B cell (primary cell): ENCODE data around the gene UBR2. TPM values are rescaled to one million over a fixed set of nuclear protein-coding genes. Genes with fewer than 3 reads are reported as not detected.

Experiments used
- ATAC-seq: fragments of 200-7000 bp; cut with Tn5 transposase; one replicate; pipeline ENCODE4 v1.10.0; 2021; ENCODE audit warnings: low read depth, mild to moderate bottlenecking, moderate number of reproducible peaks, moderate library complexity
- CTCF ChIA-PET: fragments of 350-600 bp; sonication (Branson Sonifier 250); formaldehyde crosslinking; loops from one replicate; lab custom pipeline; 2021; ENCODE audit warnings: antibody characterized with exemption, inconsistent platforms; lab: Charles Lee
- POLR2A ChIA-PET: fragments of 350-600 bp; sonication (Branson Sonifier 250); formaldehyde crosslinking; loops from one replicate; lab custom pipeline; 2021; ENCODE audit warnings: antibody characterized with exemption; lab: Charles Lee
- DNase-seq: peaks from one replicate; pipeline ENCODE4 v3.0.0; 2013
- H2AFZ ChIP-seq: 2 replicates; pipeline ENCODE4 v1.6.1; 2012; ENCODE audit warnings: mild to moderate bottlenecking, low read depth, low read length; ENCODE audit not compliant: insufficient read depth, poor library complexity, severe bottlenecking
- H3K27ac ChIP-seq, 2 donors: 1 replicate in 1 of 2; 2 replicates in 1 of 2; pipeline ENCODE4 v1.5.1; 2012 to 2013; ENCODE audit warnings: low read length in 2 of 2, mild to moderate bottlenecking in 2 of 2, moderate library complexity in 1 of 2
- H3K27me3 ChIP-seq, 4 experiments: fragments of 200-600 bp in 1 of 4; sonication (generic) in 1 of 4; replicated peaks in 1 of 4; 1 replicate in 2 of 4; 2 replicates in 2 of 4; pipeline versions ENCODE4 v1.6.1 to v1.7.0; 2013 to 2016; ENCODE audit warnings: low read length in 3 of 4, mild to moderate bottlenecking in 2 of 4, mixed read lengths in 1 of 4, moderate library complexity in 1 of 4; ENCODE audit not compliant: insufficient read depth in 4 of 4, control insufficient read depth in 3 of 4; ENCODE audit errors: control extremely low read depth in 1 of 4
- H3K36me3 ChIP-seq, 2 experiments: replicated peaks in 1 of 2; 1 replicate in 1 of 2; 2 replicates in 1 of 2; pipeline versions ENCODE4 v1.6.1 to v1.7.1; 2013; ENCODE audit warnings: low read length in 1 of 2; ENCODE audit not compliant: insufficient read depth in 2 of 2, control insufficient read depth in 1 of 2; ENCODE audit errors: control extremely low read depth in 1 of 2, extremely low read depth in 1 of 2
- H3K4me1 ChIP-seq, 2 donors: fragments of 200-600 bp in 1 of 2; sonication (generic) in 1 of 2; 1 replicate in 1 of 2; 2 replicates in 1 of 2; pipeline versions ENCODE4 v1.5.1 to v1.6.1; 2013 to 2017; ENCODE audit warnings: low read length in 2 of 2; ENCODE audit not compliant: control insufficient read depth in 2 of 2, insufficient read depth in 2 of 2
- H3K4me2 ChIP-seq: replicated peaks from 2 replicates; pipeline ENCODE3; 2012; ENCODE audit warnings: mild to moderate bottlenecking, low read depth, low read length; ENCODE audit not compliant: poor library complexity, severe bottlenecking
- H3K4me3 ChIP-seq, 5 experiments: fragments of 200-600 bp in 1 of 5; sonication (generic) in 1 of 5; 1 replicate in 3 of 5; 2 replicates in 2 of 5; pipeline versions ENCODE4 v1.5.1 to v1.7.0; 2011 to 2016; ENCODE audit warnings: low read length in 4 of 5, mild to moderate bottlenecking in 4 of 5, low read depth in 2 of 5, control low read depth in 1 of 5, moderate library complexity in 1 of 5; ENCODE audit not compliant: insufficient read depth in 1 of 5; ENCODE audit errors: control extremely low read depth in 1 of 5, extremely low read depth in 1 of 5
- H3K79me2 ChIP-seq: fragments of 200-600 bp; sonication (generic); one replicate; pipeline ENCODE4 v1.6.0; 2016; ENCODE audit warnings: low read length; ENCODE audit not compliant: control insufficient read depth, insufficient read depth
- H3K9ac ChIP-seq: fragments of 200-600 bp; sonication (generic); 2 replicates; pipeline ENCODE4 v1.6.1; 2017; ENCODE audit warnings: mild to moderate bottlenecking, low read length, moderate library complexity
- H3K9me3 ChIP-seq, 3 donors: one replicate each; pipeline versions ENCODE4 v1.6.1 to v1.7.1; 2013; ENCODE audit warnings: low read length in 2 of 3; ENCODE audit not compliant: control insufficient read depth in 2 of 3, insufficient read depth in 1 of 3; ENCODE audit errors: control extremely low read depth in 1 of 3
- H4K20me1 ChIP-seq: 2 replicates; pipeline ENCODE4 v1.6.0; 2012; ENCODE audit warnings: mild to moderate bottlenecking, low read length; ENCODE audit not compliant: insufficient read depth, control insufficient read depth, poor library complexity, severe bottlenecking
- H3K27ac Mint-ChIP-seq: one replicate; pipeline ENCODE4 v1.8.0; 2021; ENCODE audit warnings: mixed read lengths
- H3K27me3 Mint-ChIP-seq: one replicate; pipeline ENCODE4 v1.8.0; 2021; ENCODE audit warnings: mixed read lengths
- H3K4me1 Mint-ChIP-seq: one replicate; pipeline ENCODE4 v1.8.0; 2021; ENCODE audit warnings: mixed read lengths
- H3K4me3 Mint-ChIP-seq: one replicate; pipeline ENCODE4 v1.8.0; 2021; ENCODE audit warnings: mixed read lengths
- H3K9me3 Mint-ChIP-seq: one replicate; pipeline ENCODE4 v1.8.0; 2022; ENCODE audit warnings: mixed read lengths; ENCODE audit not compliant: insufficient read depth
- EZH2 ChIP-seq: IDR thresholded peaks from 2 replicates; pipeline ENCODE4 v1.6.1; 2012; ENCODE audit warnings: borderline replicate concordance, low read depth, mild to moderate bottlenecking, moderate library complexity, low read length; ENCODE audit not compliant: insufficient read depth, poor library complexity, severe bottlenecking
- WGBS: methylation state at CpG from one replicate; pipeline ENCODE4 v1.1.5; 2013; ENCODE audit warnings: missing lambda C conversion rate; ENCODE audit not compliant: insufficient coverage; 5-methylcytosine and 5-hydroxymethylcytosine counted together
- intact Hi-C: fragments of 100-400 bp; cut with micrococcal nuclease; formaldehyde crosslinking; loops from one replicate; pipeline ENCODE4 v1.10.0; 2022
- polyA plus RNA-seq: library from polyadenylated mRNA; depleted of rRNA; stranded (reverse); fragments of >200 nt; gene quantifications from 2 replicates; pipeline ENCODE4 v1.2.3, GENCODE V29; 2012
- total RNA-seq, 2 donors: library from RNA; stranded (reverse); fragments of 120-200 nt in 1 of 2; gene quantifications; 1 replicate in 1 of 2; 2 replicates in 1 of 2; pipeline versions ENCODE4 v1.2.3 to v1.2.4, GENCODE V29; 2013 to 2022
- TF ChIP-seq, protein P1 (sequence below): fragments of 200-600 bp; IDR thresholded peaks from one replicate; pipeline ENCODE4 v1.8.0; 2022; ENCODE audit warnings: antibody characterized with exemption, mild to moderate bottlenecking

The UBR2 gene
- total and polyA plus RNA-seq, 2 donors (not counting 1 experiment from before 2014, with no cell fraction given): 9.7 to 56.2 TPM

GRCh38 chr6:42598300-42598699 lies 34.5 kb downstream of the UBR2 start:
- Histone ChIP-seq H3K4me1 (no peaks in the 10 kb centered on the region), H3K4me2 (no peak overlapping the region), H3K4me3 (no peak overlapping the region), H3K27ac (no peak overlapping the region), H3K79me2 (peaks cover 64% of the 10 kb centered on the region), H3K9ac (no peak overlapping the region), H3K36me3 (peaks cover 5 to 41% of the 10 kb centered on the region in 2 experiments), H3K27me3 (no peaks in the 10 kb centered on the region), H2AFZ (no peak overlapping the region), H3K9me3 (no peaks in the 10 kb centered on the region), H4K20me1 (peaks cover 38% of the 10 kb centered on the region)
- H3K27ac Mint-ChIP-seq: no peak overlapping the region
- no CpG with 5 or more reads among the region's 2 CpGs for WGBS
- ChIA-PET POLR2A (interaction anchor here (0.7 kb wide), 1 partner anchor 587 kb away, joined by 3 read pairs; no protein-coding TSS in a partner anchor), CTCF (no interaction called here)
- ATAC-seq (no peak), DNase-seq (no peak)
- intact Hi-C loops: no loop called here
- no peak overlapping the region for H3K4me3 Mint-ChIP-seq
- peaks cover 4% of the 10 kb centered on the region for H3K4me1 Mint-ChIP-seq
- no peak for TF ChIP-seq EZH2
- TF ChIP-seq, protein P1, sequence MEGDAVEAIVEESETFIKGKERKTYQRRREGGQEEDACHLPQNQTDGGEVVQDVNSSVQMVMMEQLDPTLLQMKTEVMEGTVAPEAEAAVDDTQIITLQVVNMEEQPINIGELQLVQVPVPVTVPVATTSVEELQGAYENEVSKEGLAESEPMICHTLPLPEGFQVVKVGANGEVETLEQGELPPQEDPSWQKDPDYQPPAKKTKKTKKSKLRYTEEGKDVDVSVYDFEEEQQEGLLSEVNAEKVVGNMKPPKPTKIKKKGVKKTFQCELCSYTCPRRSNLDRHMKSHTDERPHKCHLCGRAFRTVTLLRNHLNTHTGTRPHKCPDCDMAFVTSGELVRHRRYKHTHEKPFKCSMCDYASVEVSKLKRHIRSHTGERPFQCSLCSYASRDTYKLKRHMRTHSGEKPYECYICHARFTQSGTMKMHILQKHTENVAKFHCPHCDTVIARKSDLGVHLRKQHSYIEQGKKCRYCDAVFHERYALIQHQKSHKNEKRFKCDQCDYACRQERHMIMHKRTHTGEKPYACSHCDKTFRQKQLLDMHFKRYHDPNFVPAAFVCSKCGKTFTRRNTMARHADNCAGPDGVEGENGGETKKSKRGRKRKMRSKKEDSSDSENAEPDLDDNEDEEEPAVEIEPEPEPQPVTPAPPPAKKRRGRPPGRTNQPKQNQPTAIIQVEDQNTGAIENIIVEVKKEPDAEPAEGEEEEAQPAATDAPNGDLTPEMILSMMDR: no peak
- no peaks in the 10 kb centered on the region for H3K27me3 Mint-ChIP-seq
- no peaks in the 10 kb centered on the region for H3K9me3 Mint-ChIP-seq

DNA sequence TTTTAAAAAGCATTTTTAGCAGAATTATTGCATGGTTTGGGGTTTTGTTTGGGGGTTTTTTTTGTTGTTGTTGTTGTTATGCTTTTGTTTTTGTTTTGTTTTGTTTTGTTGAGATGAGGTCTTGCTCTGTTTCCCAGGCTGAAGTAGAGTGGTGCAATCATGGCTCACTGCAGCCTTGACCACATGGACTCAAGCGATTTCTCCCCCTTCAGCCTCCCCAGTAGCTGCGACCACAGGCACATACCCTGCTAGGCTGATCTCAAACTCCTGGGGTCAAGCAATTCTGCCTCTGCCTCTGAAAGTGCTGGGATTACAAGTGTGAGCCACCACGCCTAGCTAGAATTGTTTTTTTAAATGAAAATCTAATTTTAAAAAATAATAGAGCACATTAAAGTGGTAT lies 35.7 kb downstream of the UBR2 start:
- Mint-ChIP-seq H3K9me3 (no peaks in the 10 kb centered on the region), H3K4me3 (no peak overlapping the region), H3K4me1 (peaks cover 2% of the 10 kb centered on the region), H3K27me3 (no peaks in the 10 kb centered on the region), H3K27ac (no peak overlapping the region)
- TF ChIP-seq, protein P1: no peak
- no peak for TF ChIP-seq EZH2
- Histone ChIP-seq H3K4me2 (no peak overlapping the region), H3K9me3 (no peaks in the 10 kb centered on the region), H3K4me3 (no peak overlapping the region), H3K36me3 (peaks cover 5 to 36% of the 10 kb centered on the region in 2 experiments), H2AFZ (no peak overlapping the region), H3K79me2 (peaks cover 52% of the 10 kb centered on the region), H3K27me3 (no peaks in the 10 kb centered on the region), H3K9ac (no peak overlapping the region), H3K4me1 (no peaks in the 10 kb centered on the region), H4K20me1 (peaks cover 30% of the 10 kb centered on the region), H3K27ac (no peak overlapping the region)
- WGBS: no CpG with 5 or more reads among the region's 3 CpGs
- DNase-seq: no peak
- intact Hi-C loops: no loop called here
- CTCF ChIA-PET: interaction anchor here (1.1 kb wide), 1 partner anchor 342 kb away, joined by 3 read pairs; no protein-coding TSS in a partner anchor
- POLR2A ChIA-PET: no interaction called here
- ATAC-seq: no peak
